Omental fat pad (tissue), 4 donors: ENCODE measurements around the gene ROBO2. TPM values are rescaled to one million over a fixed set of nuclear protein-coding genes. Genes with fewer than 3 reads are reported as not detected.

Experiments used
- ATAC-seq: fragments of 150-250 bp; one replicate; pipeline ENCODE4 v1.9.1; 2016; ENCODE audit warnings: mild to moderate bottlenecking, moderate library complexity; ENCODE audit not compliant: low FRiP score
- DNase-seq: peaks from one replicate; pipeline ENCODE4 v3.0.0-alpha.2; 2019; ENCODE audit warnings: low spot score
- total RNA-seq, 4 donors: library from RNA; depleted of rRNA; stranded (reverse); fragments of >200 nt; gene quantifications; one replicate each; pipeline ENCODE4 v1.1.0, GENCODE V29; 2016
- TF ChIP-seq, protein P1 (sequence below), 3 donors: fragments of 450-650 bp; IDR thresholded peaks; one replicate each; pipeline ENCODE4 v1.5.1; 2016 to 2017; ENCODE audit warnings: antibody characterized with exemption in 3 of 3, mild to moderate bottlenecking in 3 of 3, moderate library complexity in 2 of 3

Gene ROBO2
- total RNA-seq, 4 donors from 2014 or later, result 0.12 to 1.3 (median 1.1) TPM

DNA sequence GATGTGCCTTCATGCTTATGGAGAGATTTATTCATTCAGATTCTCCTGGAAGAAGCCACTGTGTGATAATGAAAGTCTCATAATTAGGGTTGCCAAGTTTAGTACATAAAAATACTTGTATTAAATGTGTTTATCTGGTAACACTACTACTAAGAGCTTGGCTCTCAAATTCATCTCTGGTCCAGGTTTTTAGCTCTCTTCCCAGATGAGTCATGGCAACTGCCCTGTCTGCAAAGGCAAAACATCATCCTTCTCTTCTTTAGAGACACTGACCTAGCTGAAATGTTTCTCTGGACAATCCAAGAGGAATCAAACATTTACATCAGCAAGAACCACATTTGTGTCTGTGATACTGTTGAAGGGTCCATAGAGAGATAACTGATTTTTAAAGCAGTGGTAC lies 269.6 kb downstream of the ROBO2 start:
- ATAC-seq, result no peak
- TF ChIP-seq, protein P1, sequence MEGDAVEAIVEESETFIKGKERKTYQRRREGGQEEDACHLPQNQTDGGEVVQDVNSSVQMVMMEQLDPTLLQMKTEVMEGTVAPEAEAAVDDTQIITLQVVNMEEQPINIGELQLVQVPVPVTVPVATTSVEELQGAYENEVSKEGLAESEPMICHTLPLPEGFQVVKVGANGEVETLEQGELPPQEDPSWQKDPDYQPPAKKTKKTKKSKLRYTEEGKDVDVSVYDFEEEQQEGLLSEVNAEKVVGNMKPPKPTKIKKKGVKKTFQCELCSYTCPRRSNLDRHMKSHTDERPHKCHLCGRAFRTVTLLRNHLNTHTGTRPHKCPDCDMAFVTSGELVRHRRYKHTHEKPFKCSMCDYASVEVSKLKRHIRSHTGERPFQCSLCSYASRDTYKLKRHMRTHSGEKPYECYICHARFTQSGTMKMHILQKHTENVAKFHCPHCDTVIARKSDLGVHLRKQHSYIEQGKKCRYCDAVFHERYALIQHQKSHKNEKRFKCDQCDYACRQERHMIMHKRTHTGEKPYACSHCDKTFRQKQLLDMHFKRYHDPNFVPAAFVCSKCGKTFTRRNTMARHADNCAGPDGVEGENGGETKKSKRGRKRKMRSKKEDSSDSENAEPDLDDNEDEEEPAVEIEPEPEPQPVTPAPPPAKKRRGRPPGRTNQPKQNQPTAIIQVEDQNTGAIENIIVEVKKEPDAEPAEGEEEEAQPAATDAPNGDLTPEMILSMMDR (IDR thresholded peaks at IDR 0.05), result no peak
- no peak for DNase-seq

DNA sequence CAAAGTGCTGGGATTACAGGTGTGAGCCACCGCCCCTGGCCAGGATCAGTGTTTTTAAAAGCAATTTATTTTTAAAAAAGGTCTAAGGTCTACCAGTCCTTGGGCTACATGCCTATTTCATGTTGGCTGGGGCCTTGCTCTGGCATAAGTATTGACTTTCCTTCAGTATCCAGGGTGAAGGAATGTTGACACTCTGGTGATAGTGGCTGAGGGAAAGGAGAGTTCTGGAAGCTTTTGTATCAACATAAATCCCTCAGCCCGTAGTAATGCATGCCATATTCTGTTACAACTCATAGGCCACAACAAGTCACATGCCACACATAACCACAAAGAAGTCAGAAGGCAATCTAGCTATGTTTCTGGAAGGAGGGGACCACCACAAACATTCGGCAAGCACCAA lies 273.9 kb downstream of the ROBO2 start:
- TF ChIP-seq, protein P1 (IDR thresholded peaks at IDR 0.05), result no peak
- ATAC-seq, result no peak
- no peak for DNase-seq

DNA sequence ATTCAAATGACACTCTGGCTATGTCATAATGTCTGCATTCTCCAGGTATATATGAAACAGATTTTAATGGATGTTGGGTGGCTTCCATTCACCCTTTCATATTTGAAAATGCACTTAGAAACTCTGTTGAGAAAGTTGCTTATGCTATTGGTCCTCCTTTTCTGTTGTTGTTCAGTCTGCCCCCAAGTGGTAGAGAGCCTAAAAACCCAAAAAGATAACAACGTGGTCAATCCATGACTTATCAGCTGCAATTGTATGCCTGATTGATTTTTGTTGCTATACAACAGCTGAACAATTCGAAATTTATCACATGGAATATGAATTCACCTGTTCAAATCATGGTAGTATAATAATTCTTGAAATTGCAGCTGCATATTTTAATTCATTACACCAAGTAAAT lies 279.8 kb downstream of the ROBO2 start:
- ATAC-seq, result no peak
- DNase-seq, result no peak
- TF ChIP-seq, protein P1 (IDR thresholded peaks at IDR 0.05), result no peak

DNA sequence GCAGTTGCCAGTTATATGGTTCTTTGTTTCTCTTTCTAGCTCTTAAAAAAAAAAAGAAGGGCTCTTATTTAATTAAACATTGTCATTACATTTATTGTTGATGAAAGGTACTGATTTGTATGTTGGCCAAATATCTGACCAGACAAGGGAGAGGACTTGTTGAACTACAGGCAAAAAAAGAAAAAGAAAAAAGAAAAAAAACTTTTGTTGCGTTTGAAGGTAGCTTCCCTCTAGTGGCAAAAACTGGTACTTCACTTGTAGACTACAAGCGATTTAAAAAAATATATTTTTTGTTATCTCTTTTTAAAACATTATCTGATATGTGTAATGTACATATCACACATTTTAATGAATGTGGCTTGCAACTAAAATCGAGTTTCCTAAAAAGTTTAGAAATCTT lies 280.6 kb downstream of the ROBO2 start:
- DNase-seq (no peak), ATAC-seq (no peak)
- TF ChIP-seq, protein P1 (IDR thresholded peaks at IDR 0.05), result no peak

DNA sequence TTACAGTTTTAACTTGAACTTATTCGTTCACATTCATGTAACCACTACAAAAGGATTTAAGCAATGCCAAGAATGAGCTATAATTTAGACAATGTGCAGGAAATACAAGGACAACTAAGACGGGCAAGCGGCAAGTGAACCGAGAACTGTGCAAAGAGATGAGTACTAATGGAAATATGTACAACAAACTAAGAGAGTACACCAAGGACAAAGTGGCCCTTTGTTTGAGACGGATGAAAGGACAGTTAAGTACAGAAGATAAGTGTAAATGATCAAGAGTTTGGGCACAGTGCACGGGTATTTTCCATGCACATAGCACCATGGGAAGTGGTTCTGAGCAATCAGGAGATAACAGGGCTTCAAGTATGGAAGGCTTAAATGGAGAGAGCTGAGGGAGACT lies 281.7 kb downstream of the ROBO2 start:
- TF ChIP-seq, protein P1 (IDR thresholded peaks at IDR 0.05), result no peak
- no peak for ATAC-seq
- no peak for DNase-seq

DNA sequence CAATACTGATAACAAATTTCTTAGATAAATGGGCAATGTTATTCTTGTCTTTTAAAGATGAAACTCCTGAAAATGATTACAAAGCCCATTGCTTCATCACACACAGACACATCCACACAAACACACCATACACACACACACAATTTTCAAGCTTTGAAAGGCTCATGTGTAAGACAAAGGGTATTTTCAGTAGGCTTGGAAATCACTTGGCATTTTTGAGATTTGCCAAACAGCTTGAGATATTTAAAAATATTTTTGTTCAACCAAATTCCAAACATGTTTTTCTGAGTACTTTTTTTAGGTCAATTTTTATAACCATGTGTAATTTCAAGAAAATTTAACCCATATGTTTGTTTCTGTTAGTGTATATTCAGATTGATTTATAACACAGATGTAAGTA lies 283.7 kb downstream of the ROBO2 start:
- no peak for ATAC-seq
- TF ChIP-seq, protein P1 (IDR thresholded peaks at IDR 0.05), result no peak

DNA sequence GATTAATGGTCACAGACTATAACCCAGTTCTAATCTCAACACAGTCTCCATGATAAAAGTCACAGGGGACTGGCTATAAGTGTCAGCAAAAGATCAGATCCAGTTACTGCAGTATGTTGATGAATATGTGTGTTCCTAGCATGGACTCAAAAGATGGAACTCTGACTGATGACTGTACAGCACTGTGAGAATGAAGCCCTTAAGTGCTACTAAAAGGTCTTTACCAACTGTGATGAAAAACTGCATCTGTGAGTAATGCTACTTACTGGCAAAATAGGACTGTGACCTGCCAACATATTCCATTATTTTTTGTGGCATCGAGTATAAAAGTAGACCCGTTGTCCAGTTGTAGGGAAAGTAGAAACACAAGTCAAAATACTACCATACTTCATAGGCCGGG lies 284.2 kb downstream of the ROBO2 start:
- ATAC-seq (no peak), DNase-seq (no peak)
- TF ChIP-seq, protein P1 (IDR thresholded peaks at IDR 0.05), result no peak

More for the DNA sequence above, 283.7 kb downstream of the ROBO2 start:
- DNase-seq, result no peak
